ENCODE data around the gene LSM8.

DNA sequence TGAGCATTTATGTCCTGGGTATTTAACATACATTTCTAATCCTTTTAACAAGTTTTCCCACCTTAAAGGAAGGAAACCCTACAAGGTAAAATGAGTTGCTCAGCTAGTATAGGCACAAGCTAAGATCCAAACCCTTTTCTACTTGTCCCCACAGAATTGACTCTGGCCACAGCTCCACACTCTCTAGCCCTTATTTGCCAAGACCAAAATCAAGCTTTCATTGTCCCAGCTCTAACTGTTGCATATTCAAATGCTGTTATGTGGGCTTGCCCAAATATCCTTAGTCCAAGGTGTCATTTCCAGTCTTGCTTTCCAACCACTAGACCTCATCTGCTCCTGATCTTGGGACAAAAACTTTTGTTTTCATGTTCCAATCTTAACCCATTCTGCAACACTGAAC, 31.3 kb upstream of the LSM8 start:
- TF ChIP-seq, protein P1, sequence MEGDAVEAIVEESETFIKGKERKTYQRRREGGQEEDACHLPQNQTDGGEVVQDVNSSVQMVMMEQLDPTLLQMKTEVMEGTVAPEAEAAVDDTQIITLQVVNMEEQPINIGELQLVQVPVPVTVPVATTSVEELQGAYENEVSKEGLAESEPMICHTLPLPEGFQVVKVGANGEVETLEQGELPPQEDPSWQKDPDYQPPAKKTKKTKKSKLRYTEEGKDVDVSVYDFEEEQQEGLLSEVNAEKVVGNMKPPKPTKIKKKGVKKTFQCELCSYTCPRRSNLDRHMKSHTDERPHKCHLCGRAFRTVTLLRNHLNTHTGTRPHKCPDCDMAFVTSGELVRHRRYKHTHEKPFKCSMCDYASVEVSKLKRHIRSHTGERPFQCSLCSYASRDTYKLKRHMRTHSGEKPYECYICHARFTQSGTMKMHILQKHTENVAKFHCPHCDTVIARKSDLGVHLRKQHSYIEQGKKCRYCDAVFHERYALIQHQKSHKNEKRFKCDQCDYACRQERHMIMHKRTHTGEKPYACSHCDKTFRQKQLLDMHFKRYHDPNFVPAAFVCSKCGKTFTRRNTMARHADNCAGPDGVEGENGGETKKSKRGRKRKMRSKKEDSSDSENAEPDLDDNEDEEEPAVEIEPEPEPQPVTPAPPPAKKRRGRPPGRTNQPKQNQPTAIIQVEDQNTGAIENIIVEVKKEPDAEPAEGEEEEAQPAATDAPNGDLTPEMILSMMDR (IDR thresholded peaks at IDR 0.05; ENCODE audit: low read depth, low read length): no peak
- TF ChIP-seq POLR2A (IDR thresholded peaks at IDR 0.05; ENCODE audit: extremely low read depth, insufficient read length): no peak

All from NB4 (cell line).